ENCODE results near the gene GMPS. TPM values are rescaled to one million over a fixed set of nuclear protein-coding genes. Genes with fewer than 3 reads are reported as not detected.
"Not testable (repeated sequence)": the region's sequence is repeated elsewhere in the genome, so short reads cannot be mapped to it uniquely, and the experiment has no call there.

The GMPS gene
- total RNA-seq, 2 donors from 2014 or later: 30.2 to 31.8 TPM

- H3K9me3 ChIP-seq: no peaks in the 10 kb centered on the region
- H3K27ac ChIP-seq: no peak overlapping the region
- H3K4me1 ChIP-seq (ENCODE audit: control insufficient read depth in 1 of 2, low read depth in 2 of 2): no peaks in the 10 kb centered on the region
- TF ChIP-seq, protein P1, sequence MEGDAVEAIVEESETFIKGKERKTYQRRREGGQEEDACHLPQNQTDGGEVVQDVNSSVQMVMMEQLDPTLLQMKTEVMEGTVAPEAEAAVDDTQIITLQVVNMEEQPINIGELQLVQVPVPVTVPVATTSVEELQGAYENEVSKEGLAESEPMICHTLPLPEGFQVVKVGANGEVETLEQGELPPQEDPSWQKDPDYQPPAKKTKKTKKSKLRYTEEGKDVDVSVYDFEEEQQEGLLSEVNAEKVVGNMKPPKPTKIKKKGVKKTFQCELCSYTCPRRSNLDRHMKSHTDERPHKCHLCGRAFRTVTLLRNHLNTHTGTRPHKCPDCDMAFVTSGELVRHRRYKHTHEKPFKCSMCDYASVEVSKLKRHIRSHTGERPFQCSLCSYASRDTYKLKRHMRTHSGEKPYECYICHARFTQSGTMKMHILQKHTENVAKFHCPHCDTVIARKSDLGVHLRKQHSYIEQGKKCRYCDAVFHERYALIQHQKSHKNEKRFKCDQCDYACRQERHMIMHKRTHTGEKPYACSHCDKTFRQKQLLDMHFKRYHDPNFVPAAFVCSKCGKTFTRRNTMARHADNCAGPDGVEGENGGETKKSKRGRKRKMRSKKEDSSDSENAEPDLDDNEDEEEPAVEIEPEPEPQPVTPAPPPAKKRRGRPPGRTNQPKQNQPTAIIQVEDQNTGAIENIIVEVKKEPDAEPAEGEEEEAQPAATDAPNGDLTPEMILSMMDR (IDR thresholded peaks at IDR 0.05): no peak
- ATAC-seq (ENCODE audit: insufficient number of reproducible peaks, low FRiP score, low read depth) (no peak), DNase-seq (ENCODE audit: low spot score) (no peak)
- no peaks in the 10 kb centered on the region for H3K36me3 ChIP-seq
- H3K27me3 ChIP-seq (replicated peaks; ENCODE audit: insufficient read depth): no peaks in the 10 kb centered on the region
- no peak overlapping the region for H3K4me3 ChIP-seq
Observed at GRCh38 chr3:155859859-155860258, 10.6 kb upstream of the GMPS start.

DNA sequence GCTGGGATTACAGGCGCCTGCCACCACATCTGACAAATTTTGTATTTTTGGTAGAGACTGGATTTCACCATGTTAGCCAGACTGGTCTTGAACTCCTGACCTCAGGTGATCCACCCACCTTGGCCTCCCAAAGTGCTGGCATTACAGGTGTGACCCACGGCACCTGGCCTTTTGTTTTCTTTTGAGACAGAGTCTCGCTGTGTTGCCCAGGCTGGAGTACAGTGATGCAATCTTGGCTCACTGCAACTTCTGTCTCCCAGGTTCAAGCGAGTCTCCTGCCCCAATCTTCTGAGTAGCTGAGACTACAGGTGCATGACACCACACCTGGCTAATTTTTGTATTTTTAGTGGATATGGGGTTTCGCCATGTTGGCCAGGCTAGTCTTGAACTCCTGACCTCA, 10.0 kb upstream of the GMPS start:
- not testable (repeated sequence) for H3K9me3 ChIP-seq; ATAC-seq (ENCODE audit: insufficient number of reproducible peaks, low FRiP score, low read depth); H3K36me3 ChIP-seq; H3K4me3 ChIP-seq; DNase-seq (ENCODE audit: low spot score); H3K27ac ChIP-seq; H3K4me1 ChIP-seq (ENCODE audit: control insufficient read depth in 1 of 2, low read depth in 2 of 2); H3K27me3 ChIP-seq (replicated peaks; ENCODE audit: insufficient read depth)

DNA sequence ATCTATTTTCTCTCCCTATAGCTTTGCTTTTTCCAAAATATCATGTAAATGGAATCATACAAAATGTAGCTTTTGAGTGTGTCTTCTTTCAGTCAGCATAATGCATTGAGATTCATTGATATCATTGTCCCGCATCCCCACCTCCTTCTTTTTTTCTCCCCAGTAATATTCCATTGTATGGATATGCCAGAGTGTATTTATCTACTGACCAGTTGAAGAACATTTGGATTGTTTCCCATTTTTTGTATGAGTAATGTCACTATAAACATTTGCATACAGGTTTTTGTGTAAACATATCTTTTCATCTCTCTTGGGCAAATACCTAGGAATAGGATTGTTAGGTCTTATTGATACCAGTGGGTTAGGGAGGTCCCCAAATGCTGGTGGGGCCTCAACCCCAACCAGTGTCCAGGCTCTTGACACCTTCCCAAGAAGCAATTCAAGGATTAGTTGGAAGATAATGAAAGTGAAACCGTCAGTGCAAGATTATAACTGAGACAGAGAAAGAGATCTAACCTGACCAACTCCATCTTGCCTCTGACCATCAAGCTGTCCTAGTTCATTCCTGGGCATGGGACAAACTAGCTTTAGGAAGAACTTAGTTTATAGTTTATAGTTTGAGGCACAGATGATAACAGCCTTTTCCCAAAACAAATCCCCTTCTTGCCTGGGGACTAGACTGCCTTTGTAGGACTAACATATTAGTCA, 8.8 kb upstream of the GMPS start:
- Histone ChIP-seq H3K27me3 (replicated peaks; ENCODE audit: insufficient read depth) (no peaks in the 10 kb centered on the region), H3K9me3 (no peaks in the 10 kb centered on the region), H3K4me3 (no peak overlapping the region), H3K4me1 (ENCODE audit: control insufficient read depth in 1 of 2, low read depth in 2 of 2) (no peaks in the 10 kb centered on the region), H3K36me3 (no peaks in the 10 kb centered on the region), H3K27ac (no peak overlapping the region)
- DNase-seq (ENCODE audit: low spot score): no peak
- no peak for ATAC-seq (ENCODE audit: insufficient number of reproducible peaks, low FRiP score, low read depth)
- TF ChIP-seq, protein P1 (IDR thresholded peaks at IDR 0.05): no peak

GRCh38 chr3:155862290-155862982, 8.0 kb upstream of the GMPS start:
- not testable (repeated sequence) for H3K27ac ChIP-seq; H3K36me3 ChIP-seq; ATAC-seq (ENCODE audit: insufficient number of reproducible peaks, low FRiP score, low read depth); H3K9me3 ChIP-seq; H3K4me3 ChIP-seq; H3K27me3 ChIP-seq (replicated peaks; ENCODE audit: insufficient read depth); DNase-seq (ENCODE audit: low spot score); H3K4me1 ChIP-seq (ENCODE audit: control insufficient read depth in 1 of 2, low read depth in 2 of 2)

DNA sequence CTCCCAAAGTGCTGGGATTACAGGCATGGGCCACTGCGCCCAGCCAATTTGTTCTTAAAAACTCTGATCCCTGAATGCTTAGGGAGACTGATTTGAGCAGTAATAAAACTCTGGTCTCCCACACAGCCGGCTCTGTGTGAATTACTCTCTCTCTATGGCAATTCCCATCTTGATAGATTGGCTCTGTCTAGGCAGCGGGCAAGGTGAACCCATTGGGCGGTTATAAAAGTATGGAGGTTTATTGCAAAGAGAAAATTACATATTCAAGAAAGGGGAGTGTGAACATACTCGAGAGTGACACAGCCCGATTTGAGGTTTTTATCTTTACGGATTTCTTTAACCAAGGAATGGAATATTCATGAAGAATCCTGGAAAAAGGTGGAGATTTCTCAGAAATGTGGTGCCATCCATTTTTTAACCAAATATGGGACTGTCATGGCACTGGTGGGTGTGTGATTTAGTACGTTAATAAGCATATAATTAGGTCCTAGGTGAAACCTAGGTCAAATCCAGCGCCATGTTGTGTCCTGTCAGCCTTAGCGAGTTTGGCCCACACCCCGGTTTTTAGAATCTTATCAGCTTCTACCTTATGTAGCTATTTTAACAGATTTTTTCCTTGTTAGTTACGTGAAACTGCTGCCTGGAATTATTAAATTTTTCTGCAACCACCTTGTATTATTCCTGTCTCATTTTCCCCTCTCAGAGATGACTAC, 7.2 kb upstream of the GMPS start:
- H3K27me3 ChIP-seq (replicated peaks; ENCODE audit: insufficient read depth): no peaks in the 10 kb centered on the region
- no peaks in the 10 kb centered on the region for H3K9me3 ChIP-seq
- no peak for DNase-seq (ENCODE audit: low spot score)
- H3K36me3 ChIP-seq: no peaks in the 10 kb centered on the region
- TF ChIP-seq, protein P1 (IDR thresholded peaks at IDR 0.05): no peak
- no peaks in the 10 kb centered on the region for H3K4me1 ChIP-seq (ENCODE audit: control insufficient read depth in 1 of 2, low read depth in 2 of 2)
- no peak for ATAC-seq (ENCODE audit: insufficient number of reproducible peaks, low FRiP score, low read depth)
- H3K27ac ChIP-seq: no peak overlapping the region
- H3K4me3 ChIP-seq: no peak overlapping the region

DNA sequence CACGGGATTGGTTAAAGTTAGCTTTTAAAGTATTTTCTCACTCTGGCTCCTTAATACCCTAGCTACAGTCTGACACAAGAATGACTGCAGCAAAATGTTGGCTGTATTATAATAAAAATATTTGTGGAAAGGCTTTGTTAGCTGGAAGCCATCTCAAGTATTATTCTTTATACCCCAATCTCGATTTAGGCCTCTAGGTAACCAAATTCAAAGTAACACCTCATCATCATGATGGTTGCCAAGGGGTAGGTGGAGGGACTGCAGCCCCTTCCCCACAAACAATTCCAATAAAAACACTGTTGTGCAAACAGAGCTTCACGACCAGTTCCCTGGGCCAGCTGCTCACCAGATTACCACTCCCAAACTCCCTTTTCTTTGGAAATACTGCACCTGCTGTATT, 759 bp upstream of the GMPS start:
- ATAC-seq (ENCODE audit: insufficient number of reproducible peaks, low FRiP score, low read depth) (no peak), DNase-seq (ENCODE audit: low spot score) (no peak)
- no peaks in the 10 kb centered on the region for H3K9me3 ChIP-seq
- TF ChIP-seq, protein P1 (IDR thresholded peaks at IDR 0.05): no peak
- H3K4me3 ChIP-seq: peak overlapping the region; percentile 99
- peaks cover 13 to 20% of the 10 kb centered on the region in 2 donors for H3K4me1 ChIP-seq (ENCODE audit: control insufficient read depth in 1 of 2, low read depth in 2 of 2)
- H3K36me3 ChIP-seq: no peaks in the 10 kb centered on the region
- H3K27ac ChIP-seq: peak overlapping the region; percentile 82 to 98
- H3K27me3 ChIP-seq (replicated peaks; ENCODE audit: insufficient read depth): no peaks in the 10 kb centered on the region
